HG03025 (cell line): ENCODE measurements around the gene KIRREL1.

Experiments
- ATAC-seq: cut with Tn5 transposase; IDR thresholded peaks from one replicate; pipeline ENCODE4 v1.9.1; 2021; ENCODE audit warnings: mild to moderate bottlenecking, moderate library complexity; ENCODE audit not compliant: unreplicated experiment, low FRiP score

The KIRREL1 gene

GRCh38 chr1:158026651-158027050 is 33.2 kb downstream of the KIRREL1 start:
- ATAC-seq: no peak

- no peak for ATAC-seq
Measured at GRCh38 chr1:158027508-158027907, 34.1 kb downstream of the KIRREL1 start.

- ATAC-seq: no peak
Measured at GRCh38 chr1:158028969-158029368, 35.5 kb downstream of the KIRREL1 start.

GRCh38 chr1:158035014-158035413 is 41.6 kb downstream of the KIRREL1 start:
- no peak for ATAC-seq

- no peak for ATAC-seq
Measured at GRCh38 chr1:158035976-158036583, 42.6 kb downstream of the KIRREL1 start.

- no peak for ATAC-seq
Measured at GRCh38 chr1:158037008-158037865, 43.8 kb downstream of the KIRREL1 start.

- no peak for ATAC-seq
Measured at GRCh38 chr1:158037866-158038359, 44.5 kb downstream of the KIRREL1 start.

- ATAC-seq: no peak
Measured at GRCh38 chr1:158038793-158039192, 45.3 kb downstream of the KIRREL1 start.

- no peak for ATAC-seq
Measured at GRCh38 chr1:158039380-158039779, 45.9 kb downstream of the KIRREL1 start.

GRCh38 chr1:158040323-158040722 is 46.9 kb downstream of the KIRREL1 start:
- no peak for ATAC-seq

GRCh38 chr1:158043232-158043631 is 49.8 kb downstream of the KIRREL1 start:
- no peak for ATAC-seq

- ATAC-seq: no peak
Measured at GRCh38 chr1:158045639-158046038, 52.2 kb downstream of the KIRREL1 start.

- ATAC-seq: no peak
Measured at GRCh38 chr1:158046715-158047510, 53.5 kb downstream of the KIRREL1 start.

GRCh38 chr1:158048371-158049067 is 55.1 kb downstream of the KIRREL1 start:
- no peak for ATAC-seq

- no peak for ATAC-seq
Measured at GRCh38 chr1:158049853-158050252, 56.4 kb downstream of the KIRREL1 start.

GRCh38 chr1:158053276-158053675 is 59.8 kb downstream of the KIRREL1 start:
- ATAC-seq: no peak

- ATAC-seq: no peak
Measured at GRCh38 chr1:158054721-158055120, 61.3 kb downstream of the KIRREL1 start.

GRCh38 chr1:158055854-158056253 is 62.4 kb downstream of the KIRREL1 start:
- ATAC-seq: no peak

- ATAC-seq: no peak
Measured at GRCh38 chr1:158056498-158056897, 63.1 kb downstream of the KIRREL1 start.

GRCh38 chr1:158058237-158058985 is 65.0 kb downstream of the KIRREL1 start:
- no peak for ATAC-seq
